GM12865 (cell line): ENCODE results near the gene CPLX3.

Experiments
- DNase-seq: peaks from one replicate; pipeline ENCODE4 v3.0.0; 2010; ENCODE audit warnings: low read depth
- H3K4me3 ChIP-seq: 2 replicates; pipeline ENCODE4 v1.5.1; 2011; ENCODE audit warnings: mild to moderate bottlenecking, low read depth, low read length, control low read depth
- TF ChIP-seq, protein P1 (sequence below): IDR thresholded peaks from 2 replicates; pipeline ENCODE4 v1.5.1; 2011; ENCODE audit warnings: low read length, control low read depth, low read depth, inconsistent platforms; ENCODE audit not compliant: insufficient read depth; ENCODE audit errors: missing control alignments

The CPLX3 gene

DNA sequence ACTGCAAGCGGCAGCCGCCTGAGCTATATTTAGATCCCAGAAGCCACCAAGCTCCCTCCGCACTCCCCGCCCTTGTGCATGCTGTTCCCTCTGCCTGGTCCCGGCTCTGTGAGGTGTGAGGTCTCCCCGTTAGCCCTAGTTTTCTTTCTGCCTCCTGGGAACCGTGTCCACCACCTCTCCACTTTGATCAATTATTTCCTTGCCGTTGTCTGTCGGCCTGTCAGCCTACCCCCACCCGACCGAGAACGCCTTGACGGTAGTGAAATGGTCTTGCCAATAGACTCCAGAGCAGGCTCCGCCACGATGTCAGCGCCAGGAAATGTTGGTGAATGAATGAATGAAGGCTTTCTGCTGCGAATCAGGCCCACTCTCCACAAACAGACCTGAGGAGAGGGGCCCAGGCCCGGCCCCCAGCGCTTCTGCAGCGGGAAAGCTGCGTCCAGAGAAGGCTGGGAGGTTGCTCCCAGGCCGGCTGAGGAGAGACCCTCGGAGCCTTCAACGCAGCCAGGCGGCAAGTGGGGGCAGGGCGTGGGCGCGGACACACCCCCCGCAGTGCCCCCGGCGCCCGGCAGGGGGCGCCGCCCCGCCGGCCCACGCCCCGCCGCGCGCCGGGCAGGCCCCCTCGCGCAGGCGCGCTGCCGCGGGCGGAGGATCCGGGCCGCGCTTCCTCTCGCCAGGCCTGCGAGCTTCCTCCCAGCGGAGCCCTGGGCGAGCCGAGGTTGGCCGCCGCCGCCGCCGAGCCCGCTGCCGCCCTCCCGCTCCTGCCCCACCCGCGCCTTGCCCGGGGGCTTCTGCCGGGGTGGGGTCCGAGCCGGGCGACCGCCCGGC is 44.8 kb upstream of the CPLX3 start, which contains the start of gene CSK:
CSK (plus strand) TSS at position 650 of the 828 bp plus-strand sequence. CDS start 16,218 bp downstream, outside the sequence.
- peak within 1 kb of the TSS; percentile 98 for H3K4me3 ChIP-seq
- TF ChIP-seq, protein P1, sequence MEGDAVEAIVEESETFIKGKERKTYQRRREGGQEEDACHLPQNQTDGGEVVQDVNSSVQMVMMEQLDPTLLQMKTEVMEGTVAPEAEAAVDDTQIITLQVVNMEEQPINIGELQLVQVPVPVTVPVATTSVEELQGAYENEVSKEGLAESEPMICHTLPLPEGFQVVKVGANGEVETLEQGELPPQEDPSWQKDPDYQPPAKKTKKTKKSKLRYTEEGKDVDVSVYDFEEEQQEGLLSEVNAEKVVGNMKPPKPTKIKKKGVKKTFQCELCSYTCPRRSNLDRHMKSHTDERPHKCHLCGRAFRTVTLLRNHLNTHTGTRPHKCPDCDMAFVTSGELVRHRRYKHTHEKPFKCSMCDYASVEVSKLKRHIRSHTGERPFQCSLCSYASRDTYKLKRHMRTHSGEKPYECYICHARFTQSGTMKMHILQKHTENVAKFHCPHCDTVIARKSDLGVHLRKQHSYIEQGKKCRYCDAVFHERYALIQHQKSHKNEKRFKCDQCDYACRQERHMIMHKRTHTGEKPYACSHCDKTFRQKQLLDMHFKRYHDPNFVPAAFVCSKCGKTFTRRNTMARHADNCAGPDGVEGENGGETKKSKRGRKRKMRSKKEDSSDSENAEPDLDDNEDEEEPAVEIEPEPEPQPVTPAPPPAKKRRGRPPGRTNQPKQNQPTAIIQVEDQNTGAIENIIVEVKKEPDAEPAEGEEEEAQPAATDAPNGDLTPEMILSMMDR = peak; percentile 68
- DNase-seq = peak; percentile 87

DNA sequence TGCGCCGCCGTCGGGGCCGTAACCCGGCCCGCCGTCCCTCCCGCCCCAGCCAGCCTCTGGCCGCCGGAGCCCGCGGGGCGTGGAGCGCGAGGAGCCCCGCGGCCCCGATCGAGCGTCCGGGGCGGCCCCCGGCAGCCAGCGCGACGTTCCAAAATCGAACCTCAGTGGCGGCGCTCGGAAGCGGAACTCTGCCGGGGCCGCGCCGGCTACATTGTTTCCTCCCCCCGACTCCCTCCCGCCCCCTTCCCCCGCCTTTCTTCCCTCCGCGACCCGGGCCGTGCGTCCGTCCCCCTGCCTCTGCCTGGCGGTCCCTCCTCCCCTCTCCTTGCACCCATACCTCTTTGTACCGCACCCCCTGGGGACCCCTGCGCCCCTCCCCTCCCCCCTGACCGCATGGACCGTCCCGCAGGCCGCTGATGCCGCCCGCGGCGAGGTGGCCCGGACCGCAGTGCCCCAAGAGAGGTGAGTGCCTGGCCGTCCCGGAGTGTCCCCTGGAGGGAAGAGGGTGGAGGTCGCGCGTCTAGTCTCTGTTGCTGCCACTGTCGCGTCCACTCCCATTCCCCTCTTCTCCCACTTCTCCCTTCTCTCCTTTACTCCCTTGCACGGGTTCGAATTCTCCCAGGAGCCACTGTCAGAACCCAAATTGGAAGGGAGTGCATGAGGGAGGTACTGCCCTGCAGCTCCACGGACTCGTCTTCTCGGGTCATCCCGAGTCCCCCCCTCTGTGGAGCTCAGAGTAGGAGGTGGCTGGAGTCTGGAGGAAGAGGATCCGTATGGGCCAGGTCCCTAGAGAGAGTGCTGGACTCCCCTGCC is 44.0 kb upstream of the CPLX3 start:
- peak overlapping the region; percentile 98 for H3K4me3 ChIP-seq
- peak; percentile 70 for DNase-seq
- TF ChIP-seq, protein P1 = no peak

DNA sequence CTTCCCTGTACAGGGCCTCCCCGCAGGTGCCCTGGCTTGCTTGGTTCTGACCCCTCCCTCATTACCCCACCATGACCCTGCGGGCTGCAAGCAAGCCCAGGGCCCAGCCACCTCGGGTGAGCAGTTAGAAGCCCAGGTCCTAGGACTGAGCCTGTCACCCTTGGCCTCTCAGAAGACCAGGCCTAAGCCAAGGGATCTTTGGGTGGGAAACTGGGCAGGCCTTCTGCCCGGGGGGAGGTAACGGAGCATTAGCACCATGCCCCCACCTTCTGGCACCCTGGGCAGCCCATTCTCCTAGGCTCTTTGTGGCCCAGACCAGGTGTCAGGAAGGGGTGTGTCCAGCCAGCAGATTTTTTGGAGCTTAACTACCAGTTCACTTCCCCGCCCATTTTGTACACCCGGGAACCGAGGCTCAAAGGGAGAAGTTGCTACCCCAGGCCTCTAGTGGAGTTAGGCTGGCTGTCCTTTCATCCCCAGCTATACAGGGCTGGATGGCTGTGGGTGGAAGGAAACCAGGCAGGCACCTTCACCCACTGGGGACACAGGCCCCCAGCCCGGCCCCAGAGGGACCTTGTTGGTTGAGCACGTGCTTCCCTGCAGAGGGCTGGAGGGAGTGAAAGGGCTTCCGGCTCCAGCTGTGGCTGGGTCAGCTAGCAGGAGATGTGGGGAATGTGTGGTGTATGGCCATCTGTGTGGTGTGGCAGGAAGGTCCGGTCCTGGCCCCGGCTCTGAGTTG is 43.2 kb upstream of the CPLX3 start:
- TF ChIP-seq, protein P1 = no peak
- peak; percentile 76 for DNase-seq
- H3K4me3 ChIP-seq = peak overlapping the region; percentile 98

DNA sequence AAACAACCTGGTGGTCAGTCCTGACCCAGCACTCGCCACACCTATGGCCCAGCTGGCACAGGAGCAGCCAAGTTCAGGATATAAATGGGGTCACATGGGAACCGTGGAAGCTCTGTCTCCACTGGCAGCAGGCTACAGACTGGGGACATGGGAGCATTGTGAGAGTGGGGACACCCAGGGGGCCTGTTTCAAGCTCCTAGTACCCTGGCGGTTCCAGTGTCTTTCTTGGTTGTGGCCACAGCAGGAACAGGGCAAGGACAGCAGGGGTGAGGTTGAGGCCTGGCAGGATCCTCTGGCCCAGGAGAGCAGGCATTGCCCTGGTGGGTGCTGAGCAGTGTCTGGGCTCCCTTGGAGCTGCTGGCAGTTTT is 42.6 kb upstream of the CPLX3 start:
- H3K4me3 ChIP-seq = peak overlapping the region; percentile 98
- TF ChIP-seq, protein P1 = no peak
- DNase-seq = no peak

DNA sequence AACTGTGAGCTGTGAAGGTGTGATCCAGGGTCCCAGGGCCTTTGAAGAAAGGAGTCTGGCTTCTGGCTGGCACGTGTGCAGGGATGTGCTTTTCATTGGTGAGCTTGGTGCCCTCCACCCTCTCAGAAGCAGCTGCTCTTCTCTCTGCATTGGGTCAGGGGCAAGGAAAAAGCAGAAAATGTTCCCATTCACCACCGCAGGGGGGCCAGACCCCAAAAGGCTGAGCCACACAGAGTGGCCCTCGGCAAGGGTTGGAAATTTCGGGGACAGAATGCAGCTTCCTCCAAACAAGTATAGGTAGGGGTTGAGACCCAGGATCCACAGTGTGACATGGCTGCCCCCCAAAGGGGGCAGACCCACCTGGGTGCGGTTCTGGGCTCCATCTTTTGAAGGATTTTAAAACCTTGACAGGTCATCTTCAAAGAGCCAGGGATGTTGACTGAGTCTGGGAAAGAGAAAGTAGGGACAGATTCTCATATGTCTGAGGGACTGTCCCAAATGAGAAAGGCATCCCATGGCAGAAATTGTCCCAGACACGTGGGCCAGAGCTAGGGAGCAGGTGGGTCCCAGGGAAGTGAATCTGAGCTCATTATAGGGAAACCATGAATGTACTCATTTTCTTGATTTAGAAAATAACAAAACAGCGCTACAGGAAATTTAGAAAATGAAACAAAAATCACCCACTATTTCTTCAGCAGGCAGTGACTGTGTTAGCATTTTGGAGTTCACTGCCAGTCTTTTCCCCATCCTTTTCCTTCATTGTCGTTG is 41.8 kb upstream of the CPLX3 start:
- peak overlapping the region; percentile 98 for H3K4me3 ChIP-seq
- DNase-seq = peak; percentile 51
- TF ChIP-seq, protein P1 = peak; percentile 10

DNA sequence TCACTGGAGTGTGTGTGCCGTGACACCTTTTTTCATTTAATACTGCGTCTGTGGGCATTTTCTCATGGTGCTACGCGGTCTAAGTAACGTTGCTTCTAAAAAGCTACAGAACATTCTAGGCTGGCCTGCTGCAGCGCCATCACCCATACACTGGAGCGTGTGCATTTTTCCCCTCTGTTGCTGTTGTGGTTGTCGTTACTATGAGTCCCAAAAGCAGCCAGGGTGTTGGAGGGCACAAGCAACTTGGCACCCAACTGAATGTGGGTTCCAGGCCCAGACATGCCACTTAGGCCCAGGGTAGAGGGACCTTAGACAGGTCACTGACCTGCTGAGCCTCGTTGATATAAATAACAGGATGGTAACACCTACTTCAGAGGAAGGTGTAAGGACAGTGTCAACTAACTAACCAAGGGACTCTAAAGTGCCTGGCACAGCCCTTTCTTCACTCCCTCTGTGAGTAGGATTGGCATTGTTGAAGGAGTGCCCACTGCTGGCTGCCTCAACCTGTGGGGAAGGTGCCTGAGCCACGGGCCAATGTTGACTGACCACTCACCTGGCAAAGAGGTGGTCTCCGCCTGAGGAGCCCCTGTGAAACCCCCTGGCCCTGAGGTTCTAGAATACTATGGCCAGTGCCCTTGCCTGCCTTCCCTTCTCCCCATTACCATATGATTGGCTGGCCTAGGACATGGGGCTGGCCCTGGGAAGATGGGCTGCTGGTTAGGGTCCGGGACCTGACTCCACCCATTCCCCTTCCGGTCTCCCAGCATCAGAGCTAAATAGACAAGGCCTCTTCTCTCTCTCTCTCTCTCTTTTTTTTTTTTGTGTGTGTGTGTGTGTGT is 41.0 kb upstream of the CPLX3 start:
- H3K4me3 ChIP-seq = peak overlapping the region; percentile 98
- TF ChIP-seq, protein P1 = no peak
- DNase-seq = peak; percentile 88

DNA sequence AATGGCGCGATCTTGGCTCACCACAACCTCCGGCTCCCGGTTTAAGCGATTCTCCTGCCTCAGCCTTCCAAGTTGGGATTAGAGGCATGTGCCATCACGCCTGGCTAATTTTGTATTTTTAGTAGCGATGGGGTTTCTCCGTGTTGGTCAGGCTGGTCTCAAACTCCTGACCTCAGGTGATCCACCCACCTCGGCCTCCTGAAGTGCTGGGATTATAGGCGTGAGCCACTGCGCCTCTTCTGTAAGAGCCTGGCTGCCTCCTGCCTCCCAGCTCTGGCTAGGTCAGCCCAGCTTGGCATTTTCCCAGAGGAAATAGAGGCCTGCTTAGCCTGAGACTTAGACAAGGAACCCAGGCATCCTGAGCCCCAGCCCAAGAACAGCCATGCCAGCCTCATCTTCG is 40.3 kb upstream of the CPLX3 start:
- DNase-seq = peak; percentile 33
- peak overlapping the region; percentile 98 for H3K4me3 ChIP-seq
